ENCODE measurements around the gene TRA2B. TPM values are rescaled to one million over a fixed set of nuclear protein-coding genes. Genes with fewer than 3 reads are reported as not detected.

Gene TRA2B
- total RNA-seq, 1 experiment from 2014 or later = 238 TPM

- no peaks in the 10 kb centered on the region for H3K9me3 Mint-ChIP-seq (ENCODE audit: low read depth, unreplicated experiment)
Measured at GRCh38 chr3:185920184-185920583, 17.6 kb downstream of the TRA2B start.

GRCh38 chr3:185916042-185916833 is 21.6 kb downstream of the TRA2B start:
- Mint-ChIP-seq H3K27ac (ENCODE audit: unreplicated experiment) (peak overlapping the region; percentile 42), H3K27me3 (ENCODE audit: unreplicated experiment) (no peaks in the 10 kb centered on the region), H3K4me1 (ENCODE audit: low read depth, unreplicated experiment) (peaks cover 10% of the 10 kb centered on the region), H3K36me3 (ENCODE audit: insufficient read depth, unreplicated experiment) (peaks cover 95% of the 10 kb centered on the region), H3K4me3 (ENCODE audit: low read depth, unreplicated experiment) (no peak overlapping the region), H3K9me3 (ENCODE audit: low read depth, unreplicated experiment) (no peaks in the 10 kb centered on the region)
- no TSS peak for BruUV-seq (replicated peaks)
- CTCF ChIA-PET = no interaction called here
- no peak for DNase-seq
- intact Hi-C loops (cut with micrococcal nuclease; ENCODE audit: unreplicated experiment) = loop anchor here (5.0 kb wide), 1 partner anchor 239 kb away; no protein-coding TSS in a partner anchor
- TF ChIP-seq CTCF (IDR thresholded peaks at IDR 0.05; ENCODE audit: unreplicated experiment) = no peak

More at GRCh38 chr3:185920184-185920583, 17.6 kb downstream of the TRA2B start:
- Mint-ChIP-seq H3K27ac (ENCODE audit: unreplicated experiment) (no peak overlapping the region), H3K36me3 (ENCODE audit: insufficient read depth, unreplicated experiment) (peaks cover 99% of the 10 kb centered on the region), H3K27me3 (ENCODE audit: unreplicated experiment) (no peaks in the 10 kb centered on the region), H3K4me3 (ENCODE audit: low read depth, unreplicated experiment) (no peak overlapping the region), H3K4me1 (ENCODE audit: low read depth, unreplicated experiment) (peaks cover 25% of the 10 kb centered on the region)
- no TSS peak for BruUV-seq (replicated peaks)
- TF ChIP-seq CTCF (IDR thresholded peaks at IDR 0.05; ENCODE audit: unreplicated experiment) = no peak
- intact Hi-C loops (cut with micrococcal nuclease; ENCODE audit: unreplicated experiment) = no loop called here
- DNase-seq = no peak
- CTCF ChIA-PET = no interaction called here

GRCh38 chr3:185915642-185916041 is 22.2 kb downstream of the TRA2B start:
- CTCF ChIA-PET = no interaction called here
- DNase-seq = no peak
- no peak for TF ChIP-seq CTCF (IDR thresholded peaks at IDR 0.05; ENCODE audit: unreplicated experiment)
- peaks cover 93% of the 10 kb centered on the region for H3K36me3 Mint-ChIP-seq (ENCODE audit: insufficient read depth, unreplicated experiment)
- intact Hi-C loops (cut with micrococcal nuclease; ENCODE audit: unreplicated experiment) = loop anchor here (5.0 kb wide), 1 partner anchor 238 kb away; no protein-coding TSS in a partner anchor
- no peaks in the 10 kb centered on the region for H3K9me3 Mint-ChIP-seq (ENCODE audit: low read depth, unreplicated experiment)
- H3K4me3 Mint-ChIP-seq (ENCODE audit: low read depth, unreplicated experiment) = no peak overlapping the region
- H3K27ac Mint-ChIP-seq (ENCODE audit: unreplicated experiment) = peak overlapping the region; percentile 56
- peaks cover 10% of the 10 kb centered on the region for H3K4me1 Mint-ChIP-seq (ENCODE audit: low read depth, unreplicated experiment)
- no peaks in the 10 kb centered on the region for H3K27me3 Mint-ChIP-seq (ENCODE audit: unreplicated experiment)
- BruUV-seq (replicated peaks) = no TSS peak

- H3K4me1 Mint-ChIP-seq (ENCODE audit: low read depth, unreplicated experiment) = peaks cover 10% of the 10 kb centered on the region
- CTCF ChIA-PET = interaction anchor here (1.0 kb wide), 1 partner anchor 10 kb away, joined by 5 read pairs; no protein-coding TSS in a partner anchor
- no peak for DNase-seq
- peaks cover 91% of the 10 kb centered on the region for H3K36me3 Mint-ChIP-seq (ENCODE audit: insufficient read depth, unreplicated experiment)
- no peak for TF ChIP-seq CTCF (IDR thresholded peaks at IDR 0.05; ENCODE audit: unreplicated experiment)
- no peaks in the 10 kb centered on the region for H3K27me3 Mint-ChIP-seq (ENCODE audit: unreplicated experiment)
- H3K9me3 Mint-ChIP-seq (ENCODE audit: low read depth, unreplicated experiment) = no peaks in the 10 kb centered on the region
- no peak overlapping the region for H3K4me3 Mint-ChIP-seq (ENCODE audit: low read depth, unreplicated experiment)
- intact Hi-C loops (cut with micrococcal nuclease; ENCODE audit: unreplicated experiment) = loop anchor here (5.0 kb wide), 1 partner anchor 238 kb away; no protein-coding TSS in a partner anchor
- no TSS peak for BruUV-seq (replicated peaks)
- peak overlapping the region; percentile 56 for H3K27ac Mint-ChIP-seq (ENCODE audit: unreplicated experiment)
Measured at GRCh38 chr3:185914911-185915629, 22.7 kb downstream of the TRA2B start.

Measured in Calu3 (cell line).